Heart left ventricle (tissue), 16 donors: Measurements from ENCODE around the gene VMP1. TPM values are rescaled to one million over a fixed set of nuclear protein-coding genes. Genes with fewer than 3 reads are reported as not detected.
"Not testable (repeated sequence)": the region's sequence is repeated elsewhere in the genome, so short reads cannot be mapped to it uniquely, and the experiment has no call there.

Source experiments
- ATAC-seq, 4 donors: fragments of 200-7000 bp; cut with Tn5 transposase; one replicate each; pipeline ENCODE4 v1.9.1; 2020 to 2022; ENCODE audit warnings: moderate library complexity in 4 of 4, mild to moderate bottlenecking in 3 of 4, moderate number of reproducible peaks in 1 of 4
- DNase-seq, 5 donors: peaks; one replicate each; pipeline ENCODE4 v3.0.0-alpha.2; 2020
- H3K27ac ChIP-seq, 12 donors: fragments of 200-600 bp; sonication (generic) in 4 of 12; one replicate each; pipeline versions ENCODE4 v1.5.0 to v1.8.0; 2016 to 2022; ENCODE audit warnings: mild to moderate bottlenecking in 2 of 12
- H3K27me3 ChIP-seq, 9 donors: fragments of 200-600 bp; sonication (generic) in 2 of 9; one replicate each; pipeline versions ENCODE4 v1.5.1 to v1.8.0; 2016 to 2022; ENCODE audit warnings: mild to moderate bottlenecking in 3 of 9
- H3K36me3 ChIP-seq, 9 donors: fragments of 200-600 bp; sonication (generic) in 2 of 9; one replicate each; pipeline versions ENCODE4 v1.5.0 to v1.8.0; 2018 to 2022; ENCODE audit warnings: mild to moderate bottlenecking in 2 of 9
- H3K4me1 ChIP-seq, 12 donors: fragments of 200-600 bp; sonication (generic) in 4 of 12; one replicate each; pipeline versions ENCODE4 v1.5.0 to v1.8.0; 2016 to 2022; ENCODE audit warnings: mild to moderate bottlenecking in 3 of 12
- H3K4me3 ChIP-seq, 12 donors: fragments of 200-600 bp; sonication (generic) in 4 of 12; one replicate each; pipeline versions ENCODE4 v1.5.0 to v1.8.0; 2017 to 2022; ENCODE audit warnings: mild to moderate bottlenecking in 9 of 12, moderate library complexity in 4 of 12
- H3K9me3 ChIP-seq, 12 donors: fragments of 200-600 bp; sonication (generic) in 4 of 12; one replicate each; pipeline versions ENCODE4 v1.5.0 to v1.8.0; 2016 to 2022; ENCODE audit warnings: mild to moderate bottlenecking in 1 of 12
- CTCF ChIP-seq, 12 donors: fragments of 200-600 bp; sonication (generic) in 4 of 12; IDR thresholded peaks; one replicate each; pipeline versions ENCODE4 v1.5.0 to v1.8.0; 2018 to 2022; ENCODE audit warnings: antibody characterized with exemption in 12 of 12, mild to moderate bottlenecking in 5 of 12
- POLR2A ChIP-seq, 2 donors: fragments of 450-650 bp; IDR thresholded peaks; one replicate each; pipeline ENCODE4 v1.6.1; 2017; ENCODE audit warnings: antibody characterized with exemption in 2 of 2, mild to moderate bottlenecking in 2 of 2, moderate library complexity in 2 of 2
- WGBS, 4 donors: extraction: QIAGEN DNeasy Blood & Tissue Kit in 2 of 4; methylation state at CpG; one replicate each; pipeline versions ENCODE4 v1.1.5 to v1.1.7; 2013 to 2018; 5-methylcytosine and 5-hydroxymethylcytosine counted together
- intact Hi-C, 10 donors: fragments of 100-400 bp; cut with DNase I; formaldehyde crosslinking; loops; one replicate each; pipeline versions ENCODE4 v1.11.1 to v1.14.2; 2022
- polyA plus RNA-seq, 2 donors: library from polyadenylated mRNA; stranded (reverse); fragments of 200-250 nt; gene quantifications; one replicate each; pipeline ENCODE4 v1.2.3, GENCODE V29; 2013
- total RNA-seq, 9 donors: library from RNA; depleted of rRNA in 2 of 9; stranded (reverse); fragments of >200 nt in 2 of 9; fragmentation: NEBNext Ultra II Directional in 3 of 9; extraction: Animal tissue kit (Norgen Biotek cat#: 25700) in 3 of 9; gene quantifications; one replicate each; pipeline versions ENCODE4 v1.1.0 to v1.2.4, GENCODE V29; 2016 to 2023
- donor health status: ischemic (EF 13 %, LVEDD 7.1; RV severe dilation, severe dysfunction).
- donor health status: healthy with polysubstance abuse.
- donor health status: DM: no; HTN: yes; CAD: no.
- donor health status: DM: no; HTN: no; CAD: no.
- donor health status: ischemic (EF 25% LVEDD 6.9; RV normal size, moderate dysfunction).
- donor health status: ischemic (EF 25% LVEDD 5.7; RV mildly dilated, moderate dysfunction).
- donor health status: healthy.
- donor health status: DM: yes; HTN: yes; CAD: no.
- donor health status: ischemic (EF 35%, LVEDD 5.7; RV mildly dilated, moderate dysfunction).
- donor health status: nonischemic (EF 11% LVEDD 7.7; RV severe dilation, severe dysfunction).
- donor health status: DM: yes; HTN: yes; CAD: no.
- donor health status: PGD.
- donor health status: ischemic (EF 29% LVEDD 5.4; RV normal size, mild dysfunction).
- donor health status: nonischemic (EF 23%, LVEDD 6.1; RV moderate dilation, normal function).

The VMP1 gene
- total and polyA plus RNA-seq, 11 donors: 19.3 to 181 (median 50.1) TPM

GRCh38 chr17:59791603-59792457 lies 84.4 kb downstream of the VMP1 start:
- Histone ChIP-seq H3K36me3 (peaks cover 0 to 16% (median 3%) of the 10 kb centered on the region in 9 donors), H3K27ac (peak overlapping the region in 2 of 12 donors; percentile 46 to 97), H3K9me3 (no peaks in the 10 kb centered on the region), H3K27me3 (no peaks in the 10 kb centered on the region), H3K4me1 (peaks cover 0 to 66% (median 12%) of the 10 kb centered on the region in 12 donors), H3K4me3 (no peak overlapping the region)
- DNase-seq (no peak), ATAC-seq (no peak)
- intact Hi-C loops: no loop called here
- 91 to 93% (median 93%) methylated on average over 7 of the region's 7 CpGs for WGBS, 4 donors
- TF ChIP-seq CTCF (IDR thresholded peaks at IDR 0.05): no peak
- no peak for TF ChIP-seq POLR2A (IDR thresholded peaks at IDR 0.05)

- ATAC-seq, H3K27me3 ChIP-seq, DNase-seq, H3K4me3 ChIP-seq, intact Hi-C loops, H3K9me3 ChIP-seq: not testable (repeated sequence)
- peak overlapping the region in 2 of 12 donors; percentile 46 to 97 for H3K27ac ChIP-seq
- peaks cover 0 to 16% (median 3%) of the 10 kb centered on the region in 9 donors for H3K36me3 ChIP-seq
- H3K4me1 ChIP-seq: peaks cover 0 to 66% (median 7%) of the 10 kb centered on the region in 12 donors
- 92 to 96% (median 94%) methylated on average over 10 of the region's 10 CpGs for WGBS, 4 donors
These were observed 85.0 kb downstream of the VMP1 start for GRCh38 chr17:59792458-59792823.

GRCh38 chr17:59793205-59793604 lies 85.8 kb downstream of the VMP1 start:
- no peaks in the 10 kb centered on the region for H3K9me3 ChIP-seq
- H3K27me3 ChIP-seq: no peaks in the 10 kb centered on the region
- H3K27ac ChIP-seq: peak overlapping the region in 2 of 12 donors; percentile 49 to 97
- DNase-seq (no peak), ATAC-seq (peak in 1 of 4 donors; percentile 62)
- WGBS, 4 donors: 79 to 80% (median 79%) methylated on average over 6 of the region's 6 CpGs; no CpG with 5 or more reads in 1 of the 4 donors
- no peak overlapping the region for H3K4me3 ChIP-seq
- TF ChIP-seq CTCF (IDR thresholded peaks at IDR 0.05) (no peak), POLR2A (IDR thresholded peaks at IDR 0.05) (no peak)
- peaks cover 0 to 63% (median 2%) of the 10 kb centered on the region in 12 donors for H3K4me1 ChIP-seq
- intact Hi-C loops: no loop called here
- H3K36me3 ChIP-seq: peaks cover 0 to 16% (median 3%) of the 10 kb centered on the region in 9 donors

- no peak for DNase-seq
These were observed 88.7 kb downstream of the VMP1 start for GRCh38 chr17:59796138-59796537.

More at GRCh38 chr17:59796138-59796537, 88.7 kb downstream of the VMP1 start:
- WGBS, 4 donors: 90 to 95% (median 93%) methylated on average over 4 of the region's 4 CpGs
- Histone ChIP-seq H3K27ac (peak overlapping the region in 1 of 12 donors; percentile 63), H3K4me3 (no peak overlapping the region), H3K36me3 (peaks cover 0 to 16% (median 3%) of the 10 kb centered on the region in 9 donors), H3K4me1 (peaks cover 0 to 58% (median 0%) of the 10 kb centered on the region in 12 donors), H3K9me3 (no peaks in the 10 kb centered on the region), H3K27me3 (no peaks in the 10 kb centered on the region)
- intact Hi-C loops: no loop called here
- ATAC-seq: no peak
- TF ChIP-seq POLR2A (IDR thresholded peaks at IDR 0.05): no peak
- TF ChIP-seq CTCF (IDR thresholded peaks at IDR 0.05): no peak
